Smooth muscle cell of the brain vasculature (primary cell): ENCODE results near the gene ACADL.
A peak's percentile ranks its signal among the peaks of the same experiment; 100 is the strongest.

Experiments
- DNase-seq: peaks from one replicate; pipeline ENCODE4 v3.0.0-alpha.2; 2012; ENCODE audit warnings: low read depth, low spot score

Gene ACADL

DNA sequence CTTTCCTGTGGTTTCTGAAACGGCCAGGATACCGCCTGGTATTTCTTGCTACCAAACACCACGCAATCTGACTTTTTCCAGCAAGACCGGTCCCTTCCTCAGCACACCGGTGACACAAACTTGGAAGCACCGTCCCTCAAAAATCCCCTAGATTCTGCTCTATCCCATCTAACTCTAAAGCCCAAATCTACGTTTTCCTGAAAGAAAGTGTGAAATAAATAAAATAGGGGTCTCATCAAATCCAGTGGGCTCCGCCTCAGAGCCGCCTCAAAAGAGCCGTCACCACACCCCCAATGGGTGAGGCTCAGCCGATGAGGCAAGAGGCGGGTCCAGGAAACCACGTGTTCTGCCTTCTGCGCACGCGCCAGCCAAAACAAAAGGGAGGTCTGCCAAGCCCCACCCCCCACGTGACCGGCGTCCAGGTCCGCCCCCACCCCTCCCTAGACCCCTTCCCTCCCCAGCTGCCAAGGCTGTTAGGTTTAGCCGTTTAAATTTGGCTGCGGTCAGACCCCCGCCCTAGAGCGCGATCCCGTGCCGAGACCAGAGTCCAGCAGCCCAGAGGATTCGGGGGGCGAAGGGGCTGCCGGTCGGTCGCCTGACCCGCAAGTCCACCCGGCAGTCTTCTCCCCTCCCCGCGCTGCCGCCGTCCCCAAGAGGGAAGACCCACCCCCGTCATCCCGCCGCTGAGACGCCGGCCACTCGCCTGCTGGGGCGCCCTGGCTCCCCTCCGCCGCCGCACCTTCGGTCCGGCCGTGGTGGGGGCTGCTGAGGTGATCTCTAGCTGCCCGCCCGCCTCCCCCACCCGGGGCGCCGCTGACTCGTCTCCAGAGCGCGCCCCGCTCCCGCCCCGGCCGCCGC is 54.6 kb downstream of the ACADL start:
- DNase-seq = peak; percentile 93

GRCh38 chr2:210170196-210170445 is 55.1 kb downstream of the ACADL start:
- no peak for DNase-seq

DNA sequence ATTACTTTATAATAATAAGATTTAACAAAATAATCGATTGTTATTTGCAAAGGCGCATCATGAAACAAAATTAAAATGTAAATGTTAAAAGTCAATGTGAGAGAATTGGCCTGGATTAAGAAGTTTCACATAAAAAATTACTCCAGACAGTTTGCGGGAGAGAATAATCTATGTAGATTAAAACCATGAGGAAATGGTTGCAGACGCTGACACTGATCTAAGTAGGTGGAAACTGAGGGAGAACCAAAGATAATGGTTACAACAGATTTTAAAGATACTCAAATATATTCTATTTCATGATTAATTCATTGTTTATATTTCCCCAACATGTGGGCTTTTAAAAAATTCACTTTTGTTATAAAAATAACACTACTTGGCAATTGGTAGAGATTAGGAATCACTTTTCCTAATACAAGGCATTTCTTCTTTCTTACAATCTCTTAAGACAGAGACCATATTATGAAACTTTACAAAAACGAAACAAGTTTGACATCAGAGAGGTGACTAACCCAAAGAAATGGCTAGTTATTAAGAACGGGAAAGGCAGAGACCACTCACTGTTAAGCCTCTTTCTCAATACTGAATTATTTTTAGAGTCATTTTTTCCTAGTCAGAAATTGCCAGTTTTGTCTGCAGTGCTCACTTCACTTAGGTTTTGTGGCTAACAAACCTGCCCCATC is 55.6 kb downstream of the ACADL start:
- peak; percentile 37 for DNase-seq

DNA sequence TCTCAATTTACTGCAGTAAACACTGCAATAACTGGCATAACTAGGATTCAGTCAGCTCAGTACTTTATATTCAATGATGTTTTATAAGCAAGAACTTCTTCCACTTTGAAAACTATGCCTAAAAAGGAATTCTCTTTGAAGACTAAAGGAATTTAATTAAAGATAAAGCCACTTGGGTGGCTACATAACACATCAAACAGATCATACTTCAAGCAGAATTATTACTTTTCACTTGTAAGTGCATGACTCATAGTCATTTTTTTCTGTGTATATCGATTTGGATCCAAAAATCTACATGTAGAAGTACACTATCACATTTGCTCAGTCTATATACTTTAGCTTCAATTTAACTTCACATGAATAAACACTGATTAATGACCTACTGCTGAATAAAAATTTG is 58.0 kb downstream of the ACADL start:
- no peak for DNase-seq

DNA sequence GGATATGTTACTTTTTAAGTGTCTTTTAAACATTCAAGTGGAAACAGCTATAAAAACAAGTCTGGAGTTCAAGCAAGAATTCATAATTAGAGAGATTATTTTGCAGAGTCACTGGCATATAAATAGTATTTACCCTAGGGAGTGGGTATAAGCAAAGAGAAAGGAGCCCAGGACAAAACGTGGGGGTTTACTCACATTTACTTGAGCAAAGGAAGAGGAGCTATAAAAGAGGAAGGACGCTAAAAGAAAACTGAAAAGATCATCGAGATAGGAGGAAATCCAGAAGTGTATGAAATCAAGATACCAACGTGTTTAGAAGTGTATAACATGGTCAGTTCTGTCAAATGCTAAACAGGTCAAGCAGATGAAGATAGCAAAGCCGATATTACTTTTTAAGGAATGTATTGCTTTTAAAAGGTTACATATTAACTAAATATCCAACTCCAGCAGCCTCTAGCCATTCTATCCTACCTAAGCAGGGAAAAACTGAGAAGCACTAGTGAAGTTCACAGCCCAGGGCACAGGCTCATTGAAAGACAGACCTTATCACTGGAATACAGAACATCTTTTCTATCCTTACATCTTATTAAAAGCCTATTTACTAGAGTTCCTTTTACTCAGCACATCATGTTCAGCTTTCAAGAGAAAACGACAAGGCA is 62.7 kb downstream of the ACADL start:
- DNase-seq = no peak

GRCh38 chr2:210159059-210159458 is 66.2 kb downstream of the ACADL start:
- no peak for DNase-seq

DNA sequence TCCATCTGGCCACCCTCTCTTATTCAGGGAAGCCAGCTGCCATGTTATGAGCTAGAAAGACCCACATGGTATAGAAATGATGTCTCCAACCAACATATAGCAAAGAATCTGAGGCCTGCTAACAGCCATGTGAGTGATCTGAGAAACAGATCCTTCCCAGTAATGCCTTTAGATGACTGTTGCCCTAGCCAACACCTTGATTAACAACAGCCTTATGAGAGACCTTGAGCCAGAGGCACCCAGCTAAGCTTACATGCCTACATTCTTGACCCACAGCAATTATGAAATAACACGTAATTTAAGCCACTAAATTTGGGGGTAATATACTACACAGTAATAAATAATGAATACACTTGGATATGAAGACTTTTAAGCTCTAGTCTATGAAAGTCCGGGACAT is 67.0 kb downstream of the ACADL start:
- DNase-seq = no peak

DNA sequence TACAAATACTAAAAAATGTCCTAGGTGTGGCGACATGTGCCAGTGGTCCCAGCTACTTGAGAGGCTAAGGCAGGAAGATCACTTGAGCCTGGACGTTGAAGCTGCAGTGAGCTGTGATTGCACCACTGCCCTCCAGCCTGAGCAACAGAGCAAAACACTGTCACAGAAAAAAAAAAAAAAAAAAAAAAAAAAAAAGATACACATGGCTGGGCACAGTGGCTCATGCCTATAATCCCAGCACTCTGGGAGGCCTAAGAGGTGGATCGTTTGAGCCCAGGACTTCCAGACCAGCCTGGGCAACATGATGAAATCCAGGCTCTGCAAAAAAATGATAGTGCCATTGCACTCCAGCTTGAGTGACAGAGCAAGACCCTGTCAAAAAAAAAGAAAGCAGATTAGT is 67.7 kb downstream of the ACADL start:
- no peak for DNase-seq

DNA sequence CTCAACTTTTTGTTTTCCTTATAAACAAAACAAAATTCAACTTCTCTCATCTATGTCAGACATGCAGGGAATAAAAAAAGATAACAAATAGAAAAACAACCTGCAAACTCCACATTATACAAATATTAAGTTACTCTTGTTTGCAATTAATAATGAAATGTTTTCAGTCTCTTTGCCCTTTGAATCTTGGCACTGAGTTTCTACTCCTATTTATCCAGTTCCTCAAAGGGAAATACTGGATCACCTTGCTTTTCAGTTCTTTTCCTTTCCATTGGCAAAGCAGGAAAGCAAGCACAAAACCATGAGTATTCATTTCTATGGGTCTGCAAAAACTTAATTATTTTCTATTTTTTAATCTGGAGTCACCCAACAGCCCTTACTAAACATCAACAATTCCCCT is 77.6 kb downstream of the ACADL start:
- DNase-seq = no peak
